Measurements from ENCODE around the gene FZR1. TPM values are rescaled to one million over a fixed set of nuclear protein-coding genes. Genes with fewer than 3 reads are reported as not detected.

Gene FZR1
- total and polyA plus RNA-seq, 2 of the 13 experiments (the other 11 are each of a cell fraction or from before 2014, with no cell fraction given): 29.0 to 30.8 TPM

DNA sequence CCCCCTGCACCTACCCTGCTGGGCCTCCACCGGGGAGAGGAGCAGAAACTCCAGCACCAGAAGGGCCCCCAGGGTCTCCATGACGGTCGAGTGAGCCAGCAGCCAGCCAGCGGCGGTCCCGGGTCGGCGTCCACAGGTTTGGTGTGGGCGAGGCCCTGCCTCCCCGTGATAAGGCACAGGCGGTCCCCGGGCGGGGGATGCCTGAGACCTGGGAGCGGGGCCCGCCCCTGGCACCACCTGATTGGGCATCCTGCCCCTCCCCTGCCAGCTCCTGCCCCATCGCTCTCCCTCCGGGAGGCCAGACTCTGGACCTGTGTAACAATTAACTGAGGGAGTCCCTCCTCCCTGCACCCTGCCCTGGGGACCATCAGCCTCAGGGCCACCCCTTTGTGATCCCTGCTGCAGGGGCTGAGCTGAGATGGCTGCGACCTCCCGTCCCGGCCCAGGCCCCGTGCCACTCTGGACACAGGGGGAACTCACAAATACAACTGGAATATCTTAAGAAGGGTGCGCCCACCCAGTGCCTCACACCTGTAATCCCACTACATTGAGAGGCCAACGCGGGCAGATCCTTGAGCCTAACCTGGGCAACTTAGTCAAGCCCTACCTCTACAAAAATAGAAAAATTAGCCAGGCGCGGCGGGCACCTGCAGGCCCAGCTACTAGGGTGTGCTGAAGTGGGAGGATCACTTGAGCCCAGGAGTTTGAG lies 25.6 kb upstream of the FZR1 start, which contains the start of gene SMIM24 (continued):
- TF ChIP-seq, protein P1, sequence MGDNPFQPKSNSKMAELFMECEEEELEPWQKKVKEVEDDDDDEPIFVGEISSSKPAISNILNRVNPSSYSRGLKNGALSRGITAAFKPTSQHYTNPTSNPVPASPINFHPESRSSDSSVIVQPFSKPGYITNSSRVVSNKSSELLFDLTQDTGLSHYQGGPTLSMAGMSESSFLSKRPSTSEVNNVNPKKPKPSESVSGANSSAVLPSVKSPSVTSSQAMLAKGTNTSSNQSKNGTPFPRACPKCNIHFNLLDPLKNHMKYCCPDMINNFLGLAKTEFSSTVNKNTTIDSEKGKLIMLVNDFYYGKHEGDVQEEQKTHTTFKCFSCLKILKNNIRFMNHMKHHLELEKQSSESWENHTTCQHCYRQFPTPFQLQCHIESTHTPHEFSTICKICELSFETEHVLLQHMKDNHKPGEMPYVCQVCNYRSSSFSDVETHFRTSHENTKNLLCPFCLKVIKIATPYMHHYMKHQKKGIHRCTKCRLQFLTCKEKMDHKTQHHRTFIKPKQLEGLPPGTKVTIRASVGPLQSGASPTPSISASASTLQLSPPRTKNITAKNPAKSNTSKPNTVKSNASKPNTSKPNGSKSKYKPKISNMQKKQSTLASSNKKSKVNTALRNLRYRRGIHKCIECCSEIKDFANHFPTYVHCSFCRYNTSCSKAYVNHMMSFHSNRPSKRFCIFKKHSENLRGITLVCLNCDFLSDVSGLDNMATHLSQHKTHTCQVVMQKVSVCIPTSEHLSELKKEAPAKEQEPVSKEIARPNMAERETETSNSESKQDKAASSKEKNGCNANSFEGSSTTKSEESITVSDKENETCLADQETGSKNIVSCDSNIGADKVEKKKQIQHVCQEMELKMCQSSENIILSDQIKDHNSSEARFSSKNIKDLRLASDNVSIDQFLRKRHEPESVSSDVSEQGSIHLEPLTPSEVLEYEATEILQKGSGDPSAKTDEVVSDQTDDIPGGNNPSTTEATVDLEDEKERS (CRISPR knock-in tag; IDR thresholded peaks at IDR 0.05): no peak; the same call in 1 of the 2 replicates
- TF ChIP-seq GLMP (CRISPR knock-in tag; IDR thresholded peaks at IDR 0.05; ENCODE audit: borderline replicate concordance) (no peak), PITX1 (CRISPR knock-in tag; IDR thresholded peaks at IDR 0.05) (peak; percentile 75; the same call in 1 of the 2 replicates), HNRNPUL1 (IDR thresholded peaks at IDR 0.05; ENCODE audit: low read depth, low read length) (no peak), CEBPZ (IDR thresholded peaks at IDR 0.05; ENCODE audit: low read length) (no peak), ZNF496 (CRISPR knock-in tag; IDR thresholded peaks at IDR 0.05; ENCODE audit: insufficient replicate concordance) (no peak), TBX3 (IDR thresholded peaks at IDR 0.05; ENCODE audit: borderline replicate concordance) (no peak), CENPT (CRISPR knock-in tag; IDR thresholded peaks at IDR 0.05; ENCODE audit: low read depth) (no peak), HIVEP1 (CRISPR knock-in tag; IDR thresholded peaks at IDR 0.05) (no peak), ZZZ3 (CRISPR knock-in tag; IDR thresholded peaks at IDR 0.05; ENCODE audit: borderline replicate concordance) (no peak), MYNN (CRISPR knock-in tag; IDR thresholded peaks at IDR 0.05; ENCODE audit: low read depth) (no peak), AHR (CRISPR knock-in tag; IDR thresholded peaks at IDR 0.05) (peak; percentile 73; the same call in 1 of the 2 replicates), SMAD3 (CRISPR knock-in tag; IDR thresholded peaks at IDR 0.05) (no peak), ZNF367 (CRISPR knock-in tag; IDR thresholded peaks at IDR 0.05; ENCODE audit: borderline replicate concordance) (no peak), PBX2 (CRISPR knock-in tag; IDR thresholded peaks at IDR 0.05) (no peak)
- TF ChIP-seq, protein P2, sequence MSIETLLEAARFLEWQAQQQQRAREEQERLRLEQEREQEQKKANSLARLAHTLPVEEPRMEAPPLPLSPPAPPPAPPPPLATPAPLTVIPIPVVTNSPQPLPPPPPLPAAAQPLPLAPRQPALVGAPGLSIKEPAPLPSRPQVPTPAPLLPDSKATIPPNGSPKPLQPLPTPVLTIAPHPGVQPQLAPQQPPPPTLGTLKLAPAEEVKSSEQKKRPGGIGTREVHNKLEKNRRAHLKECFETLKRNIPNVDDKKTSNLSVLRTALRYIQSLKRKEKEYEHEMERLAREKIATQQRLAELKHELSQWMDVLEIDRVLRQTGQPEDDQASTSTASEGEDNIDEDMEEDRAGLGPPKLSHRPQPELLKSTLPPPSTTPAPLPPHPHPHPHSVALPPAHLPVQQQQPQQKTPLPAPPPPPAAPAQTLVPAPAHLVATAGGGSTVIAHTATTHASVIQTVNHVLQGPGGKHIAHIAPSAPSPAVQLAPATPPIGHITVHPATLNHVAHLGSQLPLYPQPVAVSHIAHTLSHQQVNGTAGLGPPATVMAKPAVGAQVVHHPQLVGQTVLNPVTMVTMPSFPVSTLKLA (IDR thresholded peaks at IDR 0.05): no peak
- TF ChIP-seq, protein P3, sequence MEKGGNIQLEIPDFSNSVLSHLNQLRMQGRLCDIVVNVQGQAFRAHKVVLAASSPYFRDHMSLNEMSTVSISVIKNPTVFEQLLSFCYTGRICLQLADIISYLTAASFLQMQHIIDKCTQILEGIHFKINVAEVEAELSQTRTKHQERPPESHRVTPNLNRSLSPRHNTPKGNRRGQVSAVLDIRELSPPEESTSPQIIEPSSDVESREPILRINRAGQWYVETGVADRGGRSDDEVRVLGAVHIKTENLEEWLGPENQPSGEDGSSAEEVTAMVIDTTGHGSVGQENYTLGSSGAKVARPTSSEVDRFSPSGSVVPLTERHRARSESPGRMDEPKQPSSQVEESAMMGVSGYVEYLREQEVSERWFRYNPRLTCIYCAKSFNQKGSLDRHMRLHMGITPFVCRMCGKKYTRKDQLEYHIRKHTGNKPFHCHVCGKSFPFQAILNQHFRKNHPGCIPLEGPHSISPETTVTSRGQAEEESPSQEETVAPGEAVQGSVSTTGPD (CRISPR knock-in tag; IDR thresholded peaks at IDR 0.05): no peak

Measured in HepG2 (cell line).